BLaER1 (cell line): ENCODE data around the gene ZC3H14.

Experiments
- H3K27ac ChIP-seq: shearing (Covaris generic); formaldehyde crosslinking; 2 replicates; pipeline ENCODE4 v1.8.1; 2022
- H3K27me3 ChIP-seq: shearing (Covaris generic); formaldehyde crosslinking; 2 replicates; pipeline ENCODE4 v1.8.1; 2022
- H3K36me3 ChIP-seq: shearing (Covaris generic); formaldehyde crosslinking; 2 replicates; pipeline ENCODE4 v1.8.1; 2022
- H3K4me1 ChIP-seq: shearing (Covaris generic); formaldehyde crosslinking; 2 replicates; pipeline ENCODE4 v1.8.1; 2022
- H3K4me2 ChIP-seq: shearing (Covaris generic); formaldehyde crosslinking; 2 replicates; pipeline ENCODE4 v1.8.1; 2022
- H3K4me3 ChIP-seq: shearing (Covaris generic); formaldehyde crosslinking; 2 replicates; pipeline ENCODE4 v1.8.1; 2022
- H3K9ac ChIP-seq: shearing (Covaris generic); formaldehyde crosslinking; 2 replicates; pipeline ENCODE4 v1.8.1; 2022
- H3K9me3 ChIP-seq: shearing (Covaris generic); formaldehyde crosslinking; 2 replicates; pipeline ENCODE4 v1.8.1; 2022
- H4K20me1 ChIP-seq: shearing (Covaris generic); formaldehyde crosslinking; 2 replicates; pipeline ENCODE4 v1.8.1; 2022
- Cebpa-rat ChIP-seq: shearing (Covaris generic); IDR thresholded peaks from 2 replicates; pipeline ENCODE4 v1.8.1; 2022

Gene ZC3H14

GRCh38 chr14:88632512-88632911, 69.7 kb downstream of the ZC3H14 start:
- TF ChIP-seq Cebpa-rat, result no peak
- H4K20me1 ChIP-seq, result no peaks in the 10 kb centered on the region
- no peak overlapping the region for H3K4me3 ChIP-seq
- no peak overlapping the region for H3K4me2 ChIP-seq
- no peak overlapping the region for H3K9ac ChIP-seq
- no peak overlapping the region for H3K27ac ChIP-seq
- H3K9me3 ChIP-seq, result no peaks in the 10 kb centered on the region
- no peaks in the 10 kb centered on the region for H3K4me1 ChIP-seq
- no peaks in the 10 kb centered on the region for H3K27me3 ChIP-seq
- no peaks in the 10 kb centered on the region for H3K36me3 ChIP-seq

- no peak overlapping the region for H3K9ac ChIP-seq
- H3K4me1 ChIP-seq, result no peaks in the 10 kb centered on the region
- no peak overlapping the region for H3K4me3 ChIP-seq
- peaks cover 10% of the 10 kb centered on the region; the same call in 1 of the 2 replicates for H3K9me3 ChIP-seq
- H3K4me2 ChIP-seq, result no peak overlapping the region
- H3K27ac ChIP-seq, result no peak overlapping the region
- H3K27me3 ChIP-seq, result no peaks in the 10 kb centered on the region
- no peak for TF ChIP-seq Cebpa-rat
- no peaks in the 10 kb centered on the region for H3K36me3 ChIP-seq
- H4K20me1 ChIP-seq, result no peaks in the 10 kb centered on the region
Observed at GRCh38 chr14:88639221-88639620, 76.4 kb downstream of the ZC3H14 start.

- TF ChIP-seq Cebpa-rat, result no peak
- Histone ChIP-seq H3K9me3 (peaks cover 7% of the 10 kb centered on the region; the same call in 1 of the 2 replicates), H3K27ac (no peak overlapping the region), H3K36me3 (no peaks in the 10 kb centered on the region), H3K4me1 (no peaks in the 10 kb centered on the region), H3K9ac (no peak overlapping the region), H3K27me3 (no peaks in the 10 kb centered on the region), H3K4me2 (no peak overlapping the region), H4K20me1 (no peaks in the 10 kb centered on the region), H3K4me3 (no peak overlapping the region)
Observed at GRCh38 chr14:88660056-88660455, 97.2 kb downstream of the ZC3H14 start.

GRCh38 chr14:88667555-88668273, 104.9 kb downstream of the ZC3H14 start:
- Histone ChIP-seq H3K36me3 (no peaks in the 10 kb centered on the region), H3K9ac (no peak overlapping the region), H3K27ac (no peak overlapping the region), H3K4me2 (no peak overlapping the region), H4K20me1 (no peaks in the 10 kb centered on the region), H3K4me3 (no peak overlapping the region), H3K4me1 (no peaks in the 10 kb centered on the region), H3K9me3 (no peaks in the 10 kb centered on the region), H3K27me3 (no peaks in the 10 kb centered on the region)
- TF ChIP-seq Cebpa-rat, result no peak

GRCh38 chr14:88668448-88669116, 105.7 kb downstream of the ZC3H14 start:
- H3K27me3 ChIP-seq, result no peaks in the 10 kb centered on the region
- no peaks in the 10 kb centered on the region for H3K9me3 ChIP-seq
- no peak overlapping the region for H3K9ac ChIP-seq
- H4K20me1 ChIP-seq, result no peaks in the 10 kb centered on the region
- no peak for TF ChIP-seq Cebpa-rat
- H3K4me1 ChIP-seq, result no peaks in the 10 kb centered on the region
- H3K36me3 ChIP-seq, result no peaks in the 10 kb centered on the region
- no peak overlapping the region for H3K4me2 ChIP-seq
- no peak overlapping the region for H3K27ac ChIP-seq
- no peak overlapping the region for H3K4me3 ChIP-seq

GRCh38 chr14:88669346-88669745, 106.5 kb downstream of the ZC3H14 start:
- Histone ChIP-seq H4K20me1 (no peaks in the 10 kb centered on the region), H3K9me3 (no peaks in the 10 kb centered on the region), H3K9ac (no peak overlapping the region), H3K4me3 (no peak overlapping the region), H3K36me3 (no peaks in the 10 kb centered on the region), H3K27ac (no peak overlapping the region), H3K4me1 (no peaks in the 10 kb centered on the region), H3K4me2 (no peak overlapping the region), H3K27me3 (no peaks in the 10 kb centered on the region)
- no peak for TF ChIP-seq Cebpa-rat
